ENCODE measurements around the gene SYNGR3.

Gene SYNGR3

GRCh38 chr16:1991588-1991947 lies 1.8 kb downstream of the SYNGR3 start:
- no peak overlapping the region for H3K4me3 ChIP-seq (ENCODE audit: low read depth, low read length)
- DNase-seq (ENCODE audit: low read depth): no peak
- no peak for TF ChIP-seq CTCF (IDR thresholded peaks at IDR 0.05; ENCODE audit: control insufficient read depth, extremely low read depth, insufficient read depth)

- no peak for DNase-seq (ENCODE audit: low read depth)
- H3K4me3 ChIP-seq (ENCODE audit: low read depth, low read length): no peak overlapping the region
- TF ChIP-seq CTCF (IDR thresholded peaks at IDR 0.05; ENCODE audit: control insufficient read depth, extremely low read depth, insufficient read depth): no peak
Measured at GRCh38 chr16:1991948-1992703, 2.4 kb downstream of the SYNGR3 start.

- no peak for DNase-seq (ENCODE audit: low read depth)
- TF ChIP-seq CTCF (IDR thresholded peaks at IDR 0.05; ENCODE audit: control insufficient read depth, extremely low read depth, insufficient read depth): no peak
- H3K4me3 ChIP-seq (ENCODE audit: low read depth, low read length): no peak overlapping the region
Measured at GRCh38 chr16:1992704-1993317, 3.0 kb downstream of the SYNGR3 start.

GRCh38 chr16:1993731-1994131 lies 4.0 kb downstream of the SYNGR3 start:
- no peak for TF ChIP-seq CTCF (IDR thresholded peaks at IDR 0.05; ENCODE audit: control insufficient read depth, extremely low read depth, insufficient read depth)
- DNase-seq (ENCODE audit: low read depth): no peak
- no peak overlapping the region for H3K4me3 ChIP-seq (ENCODE audit: low read depth, low read length)

GRCh38 chr16:1997494-1998359 lies 8.0 kb downstream of the SYNGR3 start:
- no peak for TF ChIP-seq CTCF (IDR thresholded peaks at IDR 0.05; ENCODE audit: control insufficient read depth, extremely low read depth, insufficient read depth)

GRCh38 chr16:1998360-1998835 lies 8.6 kb downstream of the SYNGR3 start:
- no peak for DNase-seq (ENCODE audit: low read depth)
- H3K4me3 ChIP-seq (ENCODE audit: low read depth, low read length): no peak overlapping the region
- no peak for TF ChIP-seq CTCF (IDR thresholded peaks at IDR 0.05; ENCODE audit: control insufficient read depth, extremely low read depth, insufficient read depth)

More at GRCh38 chr16:1997494-1998359, 8.0 kb downstream of the SYNGR3 start:
- no peak for DNase-seq (ENCODE audit: low read depth)
- no peak overlapping the region for H3K4me3 ChIP-seq (ENCODE audit: low read depth, low read length)
